Head of caudate nucleus (tissue), 42 donors: Measurements from ENCODE around the gene OR13C8.
"Not testable (repeated sequence)": the region's sequence is repeated elsewhere in the genome, so short reads cannot be mapped to it uniquely, and the experiment has no call there.

Source experiments
- DNase-seq, 42 donors: peaks; one replicate each; pipeline versions ENCODE4 v3.0.0 to v3.0.0-alpha.2; 2020 to 2021; ENCODE audit warnings: mixed read lengths in 7 of 42
- intact Hi-C: fragments of 100-400 bp; cut with DNase I; formaldehyde crosslinking; loops from one replicate; pipeline ENCODE4 v1.15.0; 2022

The OR13C8 gene

GRCh38 chr9:104605527-104605926 lies 36.6 kb downstream of the OR13C8 start, which contains the start of gene OR13C2:
Gene OR13C2 (minus strand): TSS chr9:104605627. CDS start chr9:104605627, 0 bp downstream.
- DNase-seq, intact Hi-C loops: not testable (repeated sequence)

- intact Hi-C loops = no loop called here
- DNase-seq = no peak
These were observed 37.2 kb downstream of the OR13C8 start for GRCh38 chr9:104606152-104606551.

- intact Hi-C loops = no loop called here
- no peak for DNase-seq
These were observed 39.4 kb downstream of the OR13C8 start for GRCh38 chr9:104608336-104608735.

GRCh38 chr9:104611213-104611612 lies 42.2 kb downstream of the OR13C8 start:
- intact Hi-C loops = no loop called here
- no peak for DNase-seq

GRCh38 chr9:104617418-104617817 lies 48.5 kb downstream of the OR13C8 start:
- intact Hi-C loops = no loop called here
- no peak for DNase-seq

- DNase-seq = no peak
- intact Hi-C loops = no loop called here
These were observed 49.1 kb downstream of the OR13C8 start, which contains the start of gene OR13C9 for GRCh38 chr9:104618104-104618503. Gene OR13C9 (minus strand): TSS chr9:104618204. CDS start chr9:104618204, 0 bp downstream.
